ENCODE measurements around the gene PLXNC1.

The PLXNC1 gene

GRCh38 chr12:94260017-94260416 is 111.6 kb downstream of the PLXNC1 start:
- CTCF ChIA-PET, result no interaction called here
- no peak for TF ChIP-seq L3MBTL2 (conservative IDR thresholded peaks at IDR 0.05)
- TF ChIP-seq FOXA1 (IDR thresholded peaks at IDR 0.05), result no peak
- no peak for TF ChIP-seq HDGF (IDR thresholded peaks at IDR 0.05; ENCODE audit: borderline replicate concordance)
- no peak for TF ChIP-seq TARDBP (IDR thresholded peaks at IDR 0.05)
- no peak for TF ChIP-seq FOXK2 (IDR thresholded peaks at IDR 0.05)
- TF ChIP-seq ZNF384 (IDR thresholded peaks at IDR 0.05), result no peak
- no peak for TF ChIP-seq LEF1 (IDR thresholded peaks at IDR 0.05; ENCODE audit: borderline replicate concordance)
- no peak for TF ChIP-seq ARNT (IDR thresholded peaks at IDR 0.05)
- TF ChIP-seq FOXM1 (IDR thresholded peaks at IDR 0.05; ENCODE audit: borderline replicate concordance), result no peak
- TF ChIP-seq BHLHE40 (IDR thresholded peaks at IDR 0.05; ENCODE audit: borderline replicate concordance), result no peak
- TF ChIP-seq, protein P1, sequence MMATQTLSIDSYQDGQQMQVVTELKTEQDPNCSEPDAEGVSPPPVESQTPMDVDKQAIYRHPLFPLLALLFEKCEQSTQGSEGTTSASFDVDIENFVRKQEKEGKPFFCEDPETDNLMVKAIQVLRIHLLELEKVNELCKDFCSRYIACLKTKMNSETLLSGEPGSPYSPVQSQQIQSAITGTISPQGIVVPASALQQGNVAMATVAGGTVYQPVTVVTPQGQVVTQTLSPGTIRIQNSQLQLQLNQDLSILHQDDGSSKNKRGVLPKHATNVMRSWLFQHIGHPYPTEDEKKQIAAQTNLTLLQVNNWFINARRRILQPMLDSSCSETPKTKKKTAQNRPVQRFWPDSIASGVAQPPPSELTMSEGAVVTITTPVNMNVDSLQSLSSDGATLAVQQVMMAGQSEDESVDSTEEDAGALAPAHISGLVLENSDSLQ (IDR thresholded peaks at IDR 0.05), result no peak
- TF ChIP-seq SUZ12 (IDR thresholded peaks at IDR 0.05), result no peak
- no peak for TF ChIP-seq ELF4 (IDR thresholded peaks at IDR 0.05)
- no peak for TF ChIP-seq SP1 (IDR thresholded peaks at IDR 0.05)
- TF ChIP-seq CTBP1 (IDR thresholded peaks at IDR 0.05; ENCODE audit: borderline replicate concordance), result no peak
- TF ChIP-seq NFRKB (IDR thresholded peaks at IDR 0.05), result no peak
- POLR2A ChIA-PET, result no interaction called here
- DNase-seq (ENCODE audit: extremely low spot score), result no peak

- ChIA-PET CTCF (no interaction called here), POLR2A (no interaction called here)
- DNase-seq (ENCODE audit: extremely low spot score), result no peak
- TF ChIP-seq ELF4 (IDR thresholded peaks at IDR 0.05) (no peak), NFRKB (IDR thresholded peaks at IDR 0.05) (no peak), HDGF (IDR thresholded peaks at IDR 0.05; ENCODE audit: borderline replicate concordance) (no peak), CTBP1 (IDR thresholded peaks at IDR 0.05; ENCODE audit: borderline replicate concordance) (no peak), L3MBTL2 (conservative IDR thresholded peaks at IDR 0.05) (no peak), FOXK2 (IDR thresholded peaks at IDR 0.05) (no peak), BHLHE40 (IDR thresholded peaks at IDR 0.05; ENCODE audit: borderline replicate concordance) (no peak), SP1 (IDR thresholded peaks at IDR 0.05) (no peak), ZNF384 (IDR thresholded peaks at IDR 0.05) (no peak), ARNT (IDR thresholded peaks at IDR 0.05) (no peak), LEF1 (IDR thresholded peaks at IDR 0.05; ENCODE audit: borderline replicate concordance) (no peak), SUZ12 (IDR thresholded peaks at IDR 0.05) (no peak), FOXM1 (IDR thresholded peaks at IDR 0.05; ENCODE audit: borderline replicate concordance) (no peak), FOXA1 (IDR thresholded peaks at IDR 0.05) (no peak), TARDBP (IDR thresholded peaks at IDR 0.05) (no peak)
- TF ChIP-seq, protein P1 (IDR thresholded peaks at IDR 0.05), result no peak
Observed at GRCh38 chr12:94260717-94261116, 112.3 kb downstream of the PLXNC1 start.

DNA sequence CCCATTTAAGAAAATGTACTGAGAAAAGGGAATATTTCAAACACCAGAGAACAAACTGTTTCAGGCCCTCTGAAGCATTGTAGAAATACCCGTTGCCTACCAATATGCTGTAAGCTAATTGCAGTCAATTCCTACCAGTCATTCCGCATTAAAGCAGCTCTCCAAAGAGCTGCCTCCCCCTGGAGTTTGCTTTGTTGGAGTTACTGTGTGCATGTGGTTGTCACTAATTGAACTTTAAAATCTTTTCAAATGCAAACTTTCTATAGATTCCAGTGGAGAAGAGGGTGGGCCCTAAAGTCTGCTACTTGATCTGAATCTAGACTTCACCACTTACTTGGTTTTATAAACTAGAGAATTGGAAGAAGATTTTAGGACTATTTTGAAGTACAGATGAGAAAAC is 112.7 kb downstream of the PLXNC1 start:
- TF ChIP-seq FOXA1 (IDR thresholded peaks at IDR 0.05), result no peak
- POLR2A ChIA-PET, result no interaction called here
- no peak for DNase-seq (ENCODE audit: extremely low spot score)
- CTCF ChIA-PET, result no interaction called here

- CTCF ChIA-PET, result no interaction called here
- TF ChIP-seq FOXM1 (IDR thresholded peaks at IDR 0.05; ENCODE audit: borderline replicate concordance) (no peak), SUZ12 (IDR thresholded peaks at IDR 0.05) (no peak), LEF1 (IDR thresholded peaks at IDR 0.05; ENCODE audit: borderline replicate concordance) (no peak), SP1 (IDR thresholded peaks at IDR 0.05) (no peak), NFRKB (IDR thresholded peaks at IDR 0.05) (no peak), L3MBTL2 (conservative IDR thresholded peaks at IDR 0.05) (no peak), FOXK2 (IDR thresholded peaks at IDR 0.05) (no peak), TARDBP (IDR thresholded peaks at IDR 0.05) (no peak), ARNT (IDR thresholded peaks at IDR 0.05) (no peak), BHLHE40 (IDR thresholded peaks at IDR 0.05; ENCODE audit: borderline replicate concordance) (no peak)
- TF ChIP-seq, protein P1 (IDR thresholded peaks at IDR 0.05), result no peak
- POLR2A ChIA-PET, result no interaction called here
- DNase-seq (ENCODE audit: extremely low spot score), result no peak
Observed at GRCh38 chr12:94261786-94262185, 113.4 kb downstream of the PLXNC1 start.

DNA sequence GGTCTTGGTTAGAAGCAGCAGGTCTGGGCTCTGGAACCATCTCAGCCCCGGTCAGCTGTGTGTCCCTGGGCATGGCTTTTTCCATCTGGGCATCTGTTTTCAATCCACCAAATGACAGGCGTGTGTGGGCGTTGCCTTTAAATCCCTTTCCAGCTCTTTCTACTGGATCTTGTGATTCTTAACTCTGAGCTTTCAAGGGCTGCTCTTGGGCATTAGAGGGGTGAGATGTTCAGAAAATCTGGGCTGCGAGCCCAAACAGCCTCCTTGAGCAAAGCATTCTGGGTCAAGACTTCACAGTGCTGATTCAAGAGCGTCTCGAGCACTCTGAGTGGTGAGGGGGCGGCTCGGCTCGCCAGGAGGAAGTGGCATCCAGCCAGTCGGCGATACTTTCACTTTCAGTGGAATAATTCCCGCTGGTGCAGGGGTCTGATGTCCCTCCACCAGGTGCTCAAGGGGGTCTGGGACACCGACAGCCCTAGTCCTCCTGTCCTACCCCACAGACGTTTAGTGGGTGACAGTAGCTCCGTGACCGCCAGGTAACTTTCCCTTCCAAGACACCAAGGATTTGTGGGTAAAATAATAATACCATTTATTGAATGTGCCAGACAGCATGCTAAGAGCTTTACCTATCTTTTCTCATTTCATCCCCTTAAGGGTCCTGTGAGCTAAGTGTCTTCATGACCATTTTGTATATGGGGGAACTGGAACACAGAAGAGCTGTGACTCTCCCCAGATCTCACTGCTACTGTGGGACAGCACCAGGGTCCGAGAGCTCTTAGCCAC is 114.0 kb downstream of the PLXNC1 start:
- ChIA-PET CTCF (interaction anchor here (0.5 kb wide), 1 partner anchor 662 kb away, joined by 6 read pairs; no protein-coding TSS in a partner anchor), POLR2A (no interaction called here)
- TF ChIP-seq TARDBP (IDR thresholded peaks at IDR 0.05) (no peak), NFRKB (IDR thresholded peaks at IDR 0.05) (no peak), SP1 (IDR thresholded peaks at IDR 0.05) (no peak), ARNT (IDR thresholded peaks at IDR 0.05) (no peak), L3MBTL2 (conservative IDR thresholded peaks at IDR 0.05) (no peak), ELF4 (IDR thresholded peaks at IDR 0.05) (no peak), BHLHE40 (IDR thresholded peaks at IDR 0.05; ENCODE audit: borderline replicate concordance) (no peak), FOXA1 (IDR thresholded peaks at IDR 0.05) (no peak), HDGF (IDR thresholded peaks at IDR 0.05; ENCODE audit: borderline replicate concordance) (no peak), SUZ12 (IDR thresholded peaks at IDR 0.05) (no peak), LEF1 (IDR thresholded peaks at IDR 0.05; ENCODE audit: borderline replicate concordance) (no peak), ZNF384 (IDR thresholded peaks at IDR 0.05) (no peak), FOXM1 (IDR thresholded peaks at IDR 0.05; ENCODE audit: borderline replicate concordance) (no peak), FOXK2 (IDR thresholded peaks at IDR 0.05) (no peak), CTBP1 (IDR thresholded peaks at IDR 0.05; ENCODE audit: borderline replicate concordance) (no peak)
- TF ChIP-seq, protein P1 (IDR thresholded peaks at IDR 0.05), result no peak
- no peak for DNase-seq (ENCODE audit: extremely low spot score)
